GM18951 (cell line): Measurements from ENCODE around the gene TPRX1.
"Not testable (repeated sequence)": the region's sequence is repeated elsewhere in the genome, so short reads cannot be mapped to it uniquely, and the experiment has no call there.

ENCODE experiments used
- POLR2A ChIP-seq: IDR thresholded peaks from 4 replicates; pipeline ENCODE4 v1.6.1; 2011; ENCODE audit warnings: mild to moderate bottlenecking; ENCODE audit not compliant: insufficient read length, insufficient read depth; ENCODE audit errors: extremely low read depth
- in situ Hi-C: fragments of 300-500 bp; cut with MboI; formaldehyde crosslinking; loops from one replicate; pipeline ENCODE4 v1.12.0; 2022; ENCODE audit warnings: low sequenced_read_pairs, mixed read lengths, inconsistent platforms; ENCODE audit not compliant: unreplicated experiment

Gene TPRX1

DNA sequence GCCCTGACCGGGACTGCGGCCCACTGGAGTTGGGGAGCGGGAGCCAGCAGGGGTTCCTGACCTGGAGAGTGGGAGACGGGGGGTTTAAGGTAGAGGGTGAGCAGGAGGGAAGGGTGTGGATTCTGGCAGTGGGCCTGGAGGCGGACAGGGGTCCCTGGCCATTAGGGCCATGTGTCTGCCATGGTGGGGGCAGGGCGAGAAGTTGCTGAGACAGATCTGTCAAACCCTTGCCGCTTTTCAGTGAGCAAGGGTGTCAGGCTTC, 38.1 kb downstream of the TPRX1 start:
- in situ Hi-C loops, result no loop called here
- no peak for TF ChIP-seq POLR2A

DNA sequence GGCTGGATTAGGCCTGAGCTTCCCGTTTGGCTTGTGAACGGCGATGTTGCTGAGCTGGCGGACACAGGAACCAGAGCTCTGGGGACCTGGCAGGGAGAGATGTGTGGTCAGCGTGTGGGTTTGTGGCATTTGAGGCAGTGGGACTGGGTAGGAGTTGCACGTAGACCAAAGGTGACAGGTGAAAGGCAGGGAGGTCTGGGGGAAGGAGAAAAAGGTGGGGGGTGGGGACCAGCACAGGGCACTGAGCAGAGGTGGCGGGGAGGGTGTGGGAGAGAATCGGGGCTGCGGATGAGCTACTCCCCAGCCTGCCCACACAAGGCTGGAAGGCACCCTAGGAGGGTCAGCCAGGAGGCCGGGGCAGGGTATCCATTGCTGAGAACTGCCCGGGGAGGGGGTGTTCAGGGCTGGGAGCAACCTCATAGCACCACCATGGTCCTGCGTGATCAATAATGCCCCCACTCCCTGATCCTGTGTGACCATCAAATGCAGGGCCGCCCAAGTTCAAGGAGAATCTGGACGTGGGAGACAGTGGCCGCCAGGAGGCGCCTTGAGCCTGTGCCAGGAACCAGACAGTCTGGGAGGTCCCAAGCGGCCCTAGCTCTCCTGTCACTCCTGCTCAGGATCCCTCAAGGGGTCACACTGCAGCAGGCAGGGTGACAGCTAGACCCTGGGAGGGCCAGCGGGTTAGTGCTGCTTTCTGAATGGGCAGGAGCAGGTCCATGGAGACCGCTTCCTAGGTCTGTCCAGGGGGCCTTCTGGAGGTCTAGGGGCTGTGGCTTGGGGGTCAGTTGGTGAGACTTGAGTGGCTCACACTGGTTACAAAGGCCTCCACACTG, 38.6 kb downstream of the TPRX1 start:
- in situ Hi-C loops, result no loop called here
- no peak for TF ChIP-seq POLR2A

DNA sequence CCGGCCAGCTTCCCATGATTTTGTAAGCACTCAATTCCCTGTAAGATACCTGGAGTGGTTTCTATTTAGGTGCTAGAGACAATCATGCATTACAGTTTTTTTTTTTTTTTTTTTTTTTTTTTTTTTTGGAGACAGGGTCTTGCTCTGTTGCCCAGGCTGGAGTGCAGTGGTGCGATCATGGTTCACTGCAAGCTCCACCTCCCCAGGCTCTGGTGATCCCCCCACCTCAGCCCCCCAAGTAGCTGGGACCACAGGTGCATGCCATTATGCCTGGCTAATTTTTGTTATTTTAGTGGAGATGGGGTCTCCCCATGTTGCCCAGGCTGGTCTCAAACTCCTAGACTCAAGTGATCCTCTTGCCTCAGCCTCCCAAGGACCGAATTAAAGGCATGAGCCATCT, 39.6 kb downstream of the TPRX1 start:
- in situ Hi-C loops, result not testable (repeated sequence)

DNA sequence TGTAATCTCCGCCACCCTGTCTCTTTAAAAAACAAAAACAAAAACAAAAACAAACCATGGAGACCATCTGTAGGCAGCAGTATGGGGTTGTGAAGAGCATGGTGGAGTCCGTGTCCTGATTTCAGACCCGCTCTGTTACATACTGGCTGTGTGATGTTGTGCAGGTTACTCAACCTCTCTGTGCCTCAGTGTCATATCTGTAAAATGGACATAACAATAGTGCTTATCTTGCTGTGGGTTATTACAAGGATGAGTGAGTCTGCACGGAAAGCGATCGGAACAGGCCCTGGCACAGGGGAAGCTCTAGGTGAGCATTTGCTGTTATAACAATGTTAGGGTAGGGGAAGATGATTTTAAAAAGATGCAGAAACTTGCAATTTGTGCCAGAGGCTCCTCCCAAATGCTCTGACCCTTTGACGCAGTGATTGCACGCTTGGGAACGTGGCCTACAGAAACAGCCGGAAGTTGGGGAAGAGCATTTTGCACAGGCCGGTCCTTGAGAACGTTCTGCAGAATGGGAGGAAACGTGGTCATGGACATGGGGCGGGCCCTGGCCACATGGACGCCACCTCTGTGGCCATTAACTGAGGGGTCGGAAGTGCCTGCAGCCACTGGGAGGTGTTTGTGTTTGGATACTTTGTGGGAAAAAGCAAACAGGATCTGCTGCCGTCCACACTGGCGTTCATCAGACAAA, 41.6 kb downstream of the TPRX1 start:
- no peak for TF ChIP-seq POLR2A
- in situ Hi-C loops, result no loop called here

DNA sequence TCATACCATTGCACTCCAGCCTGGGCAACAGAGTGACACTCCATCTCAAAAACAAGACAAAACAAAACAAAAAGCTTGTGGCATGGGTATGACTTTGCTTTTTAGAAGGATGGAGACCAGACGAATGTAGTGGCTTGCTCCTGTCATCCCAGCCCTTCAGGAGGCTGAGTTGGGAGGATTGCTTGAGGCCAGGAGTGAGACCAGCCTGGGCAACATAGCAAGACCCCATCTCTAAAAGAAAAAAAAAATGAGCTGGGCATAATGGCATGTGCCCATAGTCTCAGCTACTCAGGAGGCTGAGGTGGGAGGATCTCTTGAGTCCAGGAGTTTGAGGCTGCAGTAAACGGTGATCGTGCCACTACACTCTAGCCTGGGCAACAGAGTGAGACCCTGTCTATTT, 42.2 kb downstream of the TPRX1 start:
- in situ Hi-C loops, result no loop called here
- TF ChIP-seq POLR2A, result no peak

DNA sequence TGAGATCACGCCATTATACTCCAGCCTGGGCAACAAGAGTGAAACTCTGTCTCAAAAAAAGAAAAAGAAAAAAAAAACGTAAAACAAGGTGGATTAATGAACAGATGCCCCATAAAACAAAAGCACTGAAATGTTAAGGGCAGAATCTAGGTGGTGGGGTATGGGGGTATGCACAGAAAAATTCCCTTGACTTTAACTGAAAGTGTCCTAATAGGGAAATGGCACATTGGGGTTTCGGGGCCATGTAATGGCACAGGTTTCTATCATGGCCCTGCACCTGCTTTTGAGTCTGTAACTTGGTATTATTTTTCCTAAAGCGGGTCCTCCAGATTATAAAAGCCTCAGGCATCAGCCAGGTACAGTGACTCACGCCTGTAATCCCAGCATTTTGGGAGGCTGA, 42.8 kb downstream of the TPRX1 start:
- in situ Hi-C loops, result no loop called here
- TF ChIP-seq POLR2A, result no peak

DNA sequence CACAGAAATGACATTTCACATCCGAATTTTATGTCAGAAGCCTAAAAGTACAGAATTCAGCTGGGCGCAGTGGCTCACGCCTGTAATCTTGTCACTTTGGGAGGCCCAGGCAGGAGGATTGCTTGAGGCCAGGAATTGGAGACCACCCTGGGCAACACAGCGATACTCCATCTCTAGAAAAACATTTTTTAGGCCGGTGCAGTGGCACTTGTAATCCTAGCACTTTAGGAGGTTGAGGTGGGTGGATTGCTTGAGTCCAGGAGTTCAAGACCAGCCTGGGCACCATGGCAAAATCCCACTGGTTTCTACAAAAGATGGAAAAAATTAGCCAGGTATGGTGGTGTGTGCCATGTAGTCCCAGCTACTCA, 43.7 kb downstream of the TPRX1 start:
- in situ Hi-C loops, result no loop called here
- TF ChIP-seq POLR2A, result no peak

DNA sequence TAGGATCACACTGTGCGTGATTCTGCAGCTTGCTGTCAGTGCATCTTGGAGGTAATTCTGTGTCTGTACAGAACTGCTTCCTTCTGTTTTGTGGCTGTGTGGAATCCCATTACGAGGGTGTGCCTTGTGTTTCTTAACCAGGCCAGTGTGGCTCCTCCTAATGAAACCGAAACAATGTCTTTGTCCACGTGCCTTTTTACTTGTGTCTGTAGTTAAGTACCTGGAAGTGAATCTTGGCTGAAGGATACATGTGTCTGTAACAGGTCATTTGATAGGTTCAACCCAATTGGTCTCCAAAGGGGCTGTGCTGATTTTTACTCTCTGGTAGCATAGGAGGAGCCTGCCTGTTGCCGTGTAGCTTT, 45.9 kb downstream of the TPRX1 start:
- in situ Hi-C loops, result no loop called here
- no peak for TF ChIP-seq POLR2A

DNA sequence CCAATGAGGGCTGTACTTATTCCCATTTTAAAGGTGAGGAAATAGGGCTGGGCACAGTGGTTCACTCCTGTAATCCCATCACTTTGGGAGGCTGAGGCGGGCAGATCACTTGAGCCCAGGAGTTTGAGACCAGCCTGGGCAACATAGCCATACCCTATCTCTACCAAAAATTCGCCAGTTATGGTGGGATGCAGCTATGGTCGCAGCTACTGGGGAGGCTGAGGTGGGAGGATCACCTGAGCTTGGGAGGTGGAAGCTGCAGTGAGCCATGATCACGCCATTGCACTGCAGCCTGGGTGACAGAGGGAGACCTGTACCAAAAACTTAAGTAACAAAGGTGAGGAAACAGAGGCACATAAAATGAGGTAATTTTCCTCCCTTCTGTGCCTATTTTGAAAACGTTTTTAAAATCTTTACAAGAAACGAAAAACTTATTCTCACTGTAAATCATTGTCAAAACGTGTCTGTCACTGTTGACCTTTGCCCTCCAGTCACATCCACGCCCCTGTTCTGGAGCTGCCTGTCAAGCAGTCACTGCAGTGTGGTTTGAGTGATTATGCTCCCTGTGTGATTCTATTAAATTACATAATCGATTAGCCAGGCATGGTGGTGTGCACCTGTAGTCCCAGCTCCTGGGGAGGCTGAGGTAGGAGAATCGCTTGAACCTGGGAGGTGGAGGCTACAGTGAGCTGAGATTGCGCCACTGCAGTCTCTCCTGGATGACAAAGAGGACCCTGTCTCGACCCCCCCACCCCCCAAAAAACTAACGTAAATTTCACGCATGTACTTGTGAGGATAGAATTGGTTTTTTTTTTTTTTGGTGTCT, 46.5 kb downstream of the TPRX1 start:
- no peak for TF ChIP-seq POLR2A
- in situ Hi-C loops, result no loop called here

DNA sequence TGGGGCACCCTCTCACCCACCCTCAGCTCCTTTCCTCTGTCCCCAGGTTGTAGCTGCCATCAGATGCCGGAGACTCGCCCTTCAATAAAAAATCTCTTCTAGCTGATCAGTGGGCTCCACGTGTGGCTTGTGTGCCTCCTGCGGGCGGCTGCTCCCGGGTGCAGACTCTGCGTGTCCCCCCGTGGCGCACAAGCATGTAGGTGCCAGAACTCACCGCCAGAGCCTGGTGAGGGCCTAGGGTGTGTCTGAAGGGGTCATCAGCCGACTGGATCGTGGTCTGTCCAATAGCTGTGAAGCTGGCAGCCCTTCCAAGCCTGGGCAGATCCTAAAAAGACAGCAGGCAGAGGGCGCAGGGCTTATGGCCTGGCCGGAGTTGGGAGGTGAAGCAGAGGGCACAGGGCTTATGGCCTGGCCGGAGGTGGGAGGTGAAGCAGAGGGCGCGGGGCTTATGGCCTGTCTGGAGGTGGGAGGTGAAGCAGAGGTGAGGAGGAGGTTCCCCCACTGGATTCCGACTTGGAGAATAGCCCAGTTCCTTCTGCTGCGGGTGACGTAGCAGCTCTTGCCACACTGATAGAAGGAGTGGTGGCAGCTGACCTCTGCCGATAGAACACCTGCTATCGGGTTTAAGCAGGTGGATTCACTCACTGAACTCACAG, 47.3 kb downstream of the TPRX1 start:
- in situ Hi-C loops, result no loop called here
- no peak for TF ChIP-seq POLR2A

DNA sequence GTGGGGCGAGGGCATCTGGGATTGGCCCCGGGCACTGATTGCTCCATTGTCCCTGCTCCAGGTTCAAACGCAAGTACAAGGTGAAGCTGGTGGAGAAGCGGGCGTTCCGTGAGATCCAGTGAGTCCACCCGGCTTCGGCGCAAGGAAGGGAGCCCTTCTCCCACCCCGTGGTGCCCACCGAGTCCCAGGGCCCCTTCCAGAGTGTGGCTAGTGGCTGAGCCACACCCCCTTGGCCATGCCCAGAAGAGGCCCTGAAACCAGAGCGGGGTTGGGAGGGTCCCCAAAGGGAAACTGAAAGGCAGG, 47.8 kb downstream of the TPRX1 start:
- no peak for TF ChIP-seq POLR2A
- in situ Hi-C loops, result no loop called here

DNA sequence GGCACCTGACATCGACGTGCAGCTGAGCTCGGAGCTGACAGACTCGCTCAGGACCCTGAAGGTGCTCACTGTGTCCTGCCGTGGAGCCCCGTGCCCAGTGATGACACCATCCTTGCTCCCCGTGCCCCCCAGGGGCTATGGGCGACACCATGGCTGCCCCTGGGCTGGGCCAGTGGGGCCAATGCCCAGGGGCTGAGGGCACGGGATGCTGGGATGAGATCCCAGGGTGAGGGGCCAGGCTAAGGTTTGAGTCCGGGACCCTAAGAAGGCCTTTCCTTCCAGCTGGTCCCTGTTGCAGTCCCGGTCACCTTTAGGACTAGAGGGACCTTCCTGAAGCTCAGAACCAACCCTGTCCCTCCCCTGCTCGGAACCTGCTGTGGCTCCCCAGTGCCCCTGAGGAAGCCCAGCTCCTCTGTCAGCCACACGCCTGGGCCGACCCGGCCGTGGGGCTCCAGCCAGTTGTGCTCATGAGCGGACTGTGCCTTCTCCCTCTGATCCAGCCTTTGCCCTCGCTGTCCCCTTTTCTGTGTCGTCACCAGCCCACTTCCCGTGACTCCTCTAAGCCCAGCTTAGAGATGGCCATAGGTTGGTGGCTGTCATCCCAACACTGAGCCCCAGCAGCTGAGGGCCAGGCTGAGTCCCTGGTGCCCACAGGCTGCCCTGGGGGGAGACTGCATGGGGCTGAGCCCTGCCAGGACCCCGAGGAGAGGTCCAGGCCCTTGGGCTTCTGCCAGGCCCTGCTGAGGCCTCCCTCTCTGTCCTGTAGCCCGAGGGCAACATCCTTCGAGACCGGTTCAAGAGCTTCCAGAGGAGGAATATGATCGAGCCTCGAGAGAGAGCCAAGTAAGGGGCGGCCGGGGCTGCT, 48.4 kb downstream of the TPRX1 start:
- TF ChIP-seq POLR2A, result no peak
- in situ Hi-C loops, result no loop called here
